NCI-H2196 treated with DMSO at 0.1 percent for 48 hours (cell line): ENCODE data around the gene GXYLT2.

ENCODE experiments used
- DNase-seq: peaks from one replicate; lab custom pipeline; 2025; ENCODE audit not compliant: unreplicated experiment; lab: John Stamatoyannopoulos, UW

GXYLT2 gene

GRCh38 chr3:73007992-73008712 is 120.3 kb downstream of the GXYLT2 start:
- DNase-seq = no peak

GRCh38 chr3:73009008-73009407 is 121.2 kb downstream of the GXYLT2 start:
- DNase-seq = no peak

- DNase-seq = no peak
Observed at GRCh38 chr3:73009750-73010149, 121.9 kb downstream of the GXYLT2 start.

GRCh38 chr3:73010158-73010557 is 122.3 kb downstream of the GXYLT2 start:
- DNase-seq = no peak

- DNase-seq = no peak
Observed at GRCh38 chr3:73018298-73018697, 130.5 kb downstream of the GXYLT2 start.

- no peak for DNase-seq
Observed at GRCh38 chr3:73018790-73019441, 131.1 kb downstream of the GXYLT2 start.

- no peak for DNase-seq
Observed at GRCh38 chr3:73021301-73021835, 133.5 kb downstream of the GXYLT2 start.

GRCh38 chr3:73024836-73025235 is 137.0 kb downstream of the GXYLT2 start:
- DNase-seq = no peak

GRCh38 chr3:73026111-73026759 is 138.4 kb downstream of the GXYLT2 start:
- DNase-seq = no peak
